Activated CD8-positive, alpha-beta memory T cell treated with anti-CD3 and anti-CD28 coated beads, Interleukin-2, amount 50 U/mL, for 24 hours (primary cell): Measurements from ENCODE around the gene ZBED1.
"Not testable (repeated sequence)": the region's sequence is repeated elsewhere in the genome, so short reads cannot be mapped to it uniquely, and the experiment has no call there.

Source experiments
- DNase-seq: peaks from one replicate; pipeline ENCODE4 v3.0.0-alpha.2; 2020; ENCODE audit errors: extremely low read depth

ZBED1 gene

GRCh38 chrX:2519638-2520037 is 18.9 kb upstream of the ZBED1 start:
- DNase-seq: not testable (repeated sequence)

DNA sequence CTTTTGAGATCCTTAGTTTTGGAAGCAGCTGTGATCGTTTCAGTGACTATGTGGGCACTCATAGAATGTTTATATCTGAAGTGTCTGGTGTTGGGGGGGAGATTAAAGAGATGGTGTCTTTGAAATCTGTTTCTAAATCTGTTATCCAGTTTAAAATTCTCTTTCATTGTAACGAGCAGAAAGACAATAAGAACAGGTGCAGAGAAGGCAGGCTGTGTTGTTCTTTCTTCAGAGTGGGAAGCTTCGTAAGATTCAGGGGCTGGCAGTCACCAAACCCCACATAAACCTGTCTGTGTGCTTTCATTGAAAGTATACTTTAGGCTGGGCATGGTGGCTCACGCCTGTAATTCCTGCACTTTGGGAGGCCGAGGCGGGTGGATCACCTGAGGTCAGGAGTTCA is 16.3 kb upstream of the ZBED1 start:
- no peak for DNase-seq

GRCh38 chrX:2516623-2517022 is 15.8 kb upstream of the ZBED1 start:
- DNase-seq: no peak

DNA sequence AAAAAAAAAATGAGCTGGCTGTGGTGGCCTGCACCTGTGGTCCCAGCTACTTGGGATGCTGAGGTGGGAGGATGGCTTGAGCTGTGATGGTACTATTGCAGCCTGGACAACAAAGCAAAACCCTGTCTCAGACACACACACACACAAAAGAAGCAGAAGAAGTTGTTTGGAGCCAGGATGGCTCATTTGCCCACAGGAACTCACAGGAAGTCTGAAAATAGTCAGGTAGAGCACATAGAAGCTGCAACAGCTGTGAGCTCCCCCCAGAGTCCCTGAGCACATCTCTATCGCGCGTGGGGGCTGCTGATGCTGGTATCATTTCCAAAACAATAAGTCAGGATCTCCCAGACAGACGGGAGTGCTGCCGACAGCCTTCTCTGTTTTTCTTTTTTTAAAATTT is 13.4 kb upstream of the ZBED1 start:
- no peak for DNase-seq

- DNase-seq: no peak
Observed at GRCh38 chrX:2513121-2513664, 12.4 kb upstream of the ZBED1 start.

DNA sequence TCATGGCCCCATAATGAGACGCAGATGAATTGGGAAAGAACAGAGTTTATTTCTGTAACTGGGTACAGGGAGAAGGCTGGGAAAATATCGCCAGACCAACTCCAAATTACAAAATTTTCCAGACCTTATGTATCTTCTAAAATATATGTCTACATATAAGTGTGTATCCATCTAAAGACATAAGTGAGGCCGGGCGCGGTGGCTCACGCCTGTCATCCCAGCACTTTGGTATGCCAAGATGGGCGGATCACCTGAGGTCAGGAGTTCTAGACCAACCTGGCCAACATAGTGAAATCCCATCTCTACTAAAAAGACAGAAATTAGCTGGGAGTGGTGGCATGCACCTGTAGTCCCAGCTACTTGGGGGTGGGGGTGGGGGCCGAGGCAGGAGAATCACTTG is 11.7 kb upstream of the ZBED1 start:
- no peak for DNase-seq

GRCh38 chrX:2511326-2511725 is 10.6 kb upstream of the ZBED1 start:
- no peak for DNase-seq

GRCh38 chrX:2508648-2509335 is 8.0 kb upstream of the ZBED1 start:
- no peak for DNase-seq

- DNase-seq: no peak
Observed at GRCh38 chrX:2507904-2508627, 7.3 kb upstream of the ZBED1 start.

- DNase-seq: no peak
Observed at GRCh38 chrX:2507196-2507595, 6.4 kb upstream of the ZBED1 start.

DNA sequence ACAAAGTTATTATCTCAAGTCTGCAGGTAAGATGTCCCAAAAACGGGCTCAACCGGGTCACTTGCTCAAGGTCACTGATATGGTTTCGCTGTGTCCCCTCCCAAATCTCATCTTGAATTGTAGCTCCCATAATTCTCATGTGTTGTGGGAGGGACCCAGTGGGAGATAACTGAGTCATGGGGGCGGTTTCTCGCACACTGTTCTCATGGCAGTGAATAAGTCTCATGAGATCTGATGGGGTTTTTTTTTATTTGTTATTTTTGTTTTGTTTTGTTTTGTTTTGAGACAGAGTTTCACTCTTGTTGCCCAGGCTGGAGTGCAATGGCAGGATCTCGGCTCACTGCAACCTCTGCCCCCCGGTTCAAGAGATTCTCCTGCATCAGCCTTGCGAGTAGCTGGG is 4.6 kb upstream of the ZBED1 start:
- not testable (repeated sequence) for DNase-seq

GRCh38 chrX:2504706-2505332 is 4.0 kb upstream of the ZBED1 start:
- DNase-seq: no peak

DNA sequence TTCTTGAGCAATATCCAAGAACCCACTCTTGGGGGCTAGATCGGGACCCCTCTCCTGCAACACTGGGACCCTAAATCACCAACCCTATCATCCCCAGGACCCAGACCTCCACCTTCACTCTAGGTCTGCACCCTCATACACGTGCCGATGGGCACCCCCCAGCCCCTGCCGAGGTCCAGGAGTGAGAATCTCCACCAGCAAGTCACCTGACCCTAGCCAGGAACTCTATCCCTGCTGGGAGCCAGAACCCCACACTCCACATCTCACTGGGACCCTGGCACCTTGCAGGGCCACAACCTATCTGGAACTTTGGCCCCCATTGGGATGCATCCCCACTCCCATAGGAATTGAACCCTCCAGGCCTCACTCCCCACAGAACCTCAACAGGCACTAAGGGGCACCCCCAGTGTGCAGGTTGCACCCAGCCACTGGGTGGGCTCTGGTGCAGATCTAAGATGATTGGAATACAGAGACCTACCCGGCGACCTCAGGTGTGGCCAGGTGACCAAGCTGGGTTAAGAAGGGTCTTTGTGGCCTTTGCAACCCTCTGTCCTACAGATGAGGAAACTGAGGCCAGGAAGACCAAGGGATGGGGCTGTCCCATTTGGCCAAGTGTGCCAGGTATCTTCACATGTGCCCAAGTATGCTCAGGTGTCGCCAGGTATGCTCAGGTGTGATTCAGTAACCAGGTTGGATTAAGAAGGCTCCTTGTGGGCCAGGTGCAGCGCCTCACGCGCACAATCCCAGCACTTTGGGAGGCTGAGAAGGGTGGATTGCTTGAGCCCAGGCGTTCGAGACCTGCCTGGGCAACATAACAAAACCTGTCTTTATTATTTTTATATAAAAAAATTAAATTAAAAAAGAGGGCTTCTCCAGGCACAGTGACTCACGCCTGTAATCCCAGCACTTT is 3.1 kb upstream of the ZBED1 start:
- DNase-seq: no peak

DNA sequence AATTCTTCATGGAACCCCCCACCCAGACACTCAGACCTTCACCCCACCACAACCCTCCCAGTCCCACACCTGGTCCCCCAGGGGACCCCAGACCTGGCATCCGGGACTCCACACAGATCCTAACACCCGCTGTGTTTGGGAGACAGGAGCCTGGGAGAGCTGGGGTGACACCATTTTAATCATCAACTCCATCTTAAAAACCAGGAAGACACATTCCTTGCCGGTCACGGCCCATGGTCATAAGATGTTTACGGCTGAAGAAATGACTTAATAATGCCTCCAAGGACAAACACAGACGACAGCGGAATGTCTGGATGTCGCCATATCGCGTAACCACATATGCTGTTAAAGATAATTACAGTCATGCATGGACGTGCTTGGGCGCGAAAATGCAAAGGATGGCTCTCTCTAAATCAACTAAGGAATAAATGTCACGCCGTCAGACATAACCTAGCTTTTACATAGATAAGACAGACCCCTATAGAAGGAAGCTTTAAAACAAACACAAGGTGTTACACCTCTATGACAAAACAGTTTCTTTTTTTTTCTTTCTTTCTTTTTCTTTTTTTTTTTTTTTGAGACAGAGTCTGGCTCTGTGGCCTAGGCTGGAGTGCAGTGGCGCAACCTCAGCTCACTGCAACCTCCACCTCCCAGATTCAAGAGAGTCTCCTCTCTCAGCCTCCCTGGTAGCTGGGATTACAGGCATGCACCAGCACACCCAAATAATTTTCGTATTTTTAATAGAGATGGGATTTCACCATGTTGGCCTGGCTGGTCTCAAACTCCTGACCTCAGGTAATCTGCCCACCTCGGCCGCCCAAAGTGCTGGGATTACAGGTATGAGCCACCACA is 2.1 kb upstream of the ZBED1 start:
- DNase-seq: no peak

DNA sequence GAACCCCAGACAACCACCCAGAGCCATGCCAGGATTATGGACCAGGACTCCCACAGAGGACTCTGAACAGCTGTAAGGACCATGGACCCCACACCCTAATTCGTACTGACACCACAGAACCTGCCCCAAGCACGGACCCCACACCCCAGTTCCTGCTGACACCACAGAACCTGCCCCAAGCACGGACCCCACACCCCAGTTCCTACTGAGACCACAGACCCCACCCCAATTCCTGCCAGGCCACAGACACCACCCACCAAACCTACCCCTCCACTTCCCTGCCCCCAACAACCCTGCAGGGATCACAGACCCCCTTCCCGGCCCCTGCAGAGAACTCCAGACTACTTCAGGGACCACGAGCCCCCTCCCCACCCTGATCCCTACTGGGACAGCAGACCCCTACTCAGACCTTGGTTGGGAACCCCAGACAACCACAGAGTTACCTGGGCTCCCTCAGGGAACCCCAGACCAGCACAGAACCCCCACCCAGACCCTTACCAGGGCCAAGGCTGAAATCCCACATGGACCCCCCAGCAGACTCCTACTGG is 1.4 kb upstream of the ZBED1 start:
- DNase-seq: no peak

DNA sequence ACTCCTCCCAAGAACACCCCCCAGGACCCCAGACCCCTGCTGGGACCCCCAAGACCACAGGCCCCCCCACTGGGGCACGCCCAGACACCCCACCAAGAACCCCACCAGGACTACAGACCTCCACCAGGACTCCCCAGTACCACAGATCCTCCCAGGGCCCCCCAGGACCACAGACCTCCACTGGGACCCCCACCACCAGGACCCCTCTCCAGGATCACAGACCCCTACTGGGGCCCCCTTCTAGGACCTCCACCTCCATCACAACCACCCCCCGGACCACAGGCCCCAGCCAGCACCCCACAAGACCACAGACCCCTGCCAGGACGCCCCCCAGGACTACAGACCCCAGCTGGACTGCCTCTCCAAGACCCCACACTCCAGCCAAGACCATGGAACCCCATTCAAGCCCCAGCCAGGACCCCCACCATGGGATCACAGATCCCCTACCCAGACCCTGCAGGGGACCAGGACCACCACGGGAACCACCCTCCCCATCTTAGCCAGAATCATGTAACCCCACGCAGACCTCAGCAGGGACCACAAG is 855 bp upstream of the ZBED1 start:
- DNase-seq: no peak

DNA sequence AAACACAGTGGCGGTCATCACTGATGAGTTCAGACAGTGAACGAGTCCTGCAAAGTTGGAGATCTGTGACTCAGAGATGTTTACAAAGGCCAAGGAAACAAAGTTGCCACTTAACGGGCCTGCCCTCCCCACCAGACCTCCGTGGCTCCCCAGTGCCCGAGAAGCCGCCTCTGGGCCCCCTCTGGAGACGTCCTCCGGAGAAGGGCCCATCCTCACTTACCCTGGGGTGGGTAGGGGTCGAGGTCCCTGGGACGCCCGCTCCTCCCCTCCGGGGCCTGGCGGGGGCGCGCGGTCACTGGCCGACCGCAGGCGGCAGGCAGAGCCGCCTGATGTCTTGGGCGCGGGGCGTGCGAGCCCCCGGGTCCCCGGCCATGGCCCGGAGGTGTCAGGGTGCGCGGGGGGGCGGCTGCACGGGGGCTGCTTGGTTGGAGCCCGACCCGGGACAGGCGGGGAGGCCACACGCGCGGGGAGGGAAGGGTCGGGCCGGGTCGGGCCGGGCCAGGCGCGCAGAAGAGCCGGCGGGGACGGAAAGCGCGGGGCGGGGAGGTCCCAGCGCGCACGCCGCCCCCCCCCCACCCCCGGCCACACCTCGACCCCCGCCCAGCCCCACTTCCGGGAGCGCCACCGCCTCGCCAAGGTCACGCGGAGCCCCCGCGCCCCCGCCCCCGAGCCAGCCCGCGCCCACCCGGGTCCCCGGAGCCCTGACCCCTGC is 529 bp downstream of the ZBED1 start:
- no peak for DNase-seq

DNA sequence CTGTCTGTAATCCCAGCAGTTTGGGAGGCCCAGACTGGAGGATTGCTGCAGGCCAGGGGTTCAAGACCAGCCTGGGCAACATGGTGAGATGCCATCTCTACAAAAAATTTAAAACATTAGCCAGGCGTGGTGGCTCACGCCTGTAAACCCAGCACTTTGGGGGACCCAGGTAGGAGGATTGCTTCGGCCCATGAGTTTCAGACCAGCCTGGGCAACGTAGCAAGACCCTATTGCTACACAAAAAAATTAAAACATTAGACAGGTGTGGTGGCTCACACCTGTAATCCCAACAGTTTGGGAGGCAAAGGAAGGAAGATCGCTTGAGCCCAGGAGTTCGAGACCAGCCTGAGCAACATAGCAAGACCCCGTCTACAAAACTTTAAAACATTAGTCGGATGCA is 1.3 kb downstream of the ZBED1 start:
- DNase-seq: no peak

- no peak for DNase-seq
Observed at GRCh38 chrX:2498781-2499302, 1.9 kb downstream of the ZBED1 start.
